DOHH2 (cell line): ENCODE measurements around the gene RTL5.

Source experiments
- H3F3A ChIP-seq: fragments of 200-600 bp; sonication (generic), shearing (Covaris generic); 2 replicates; pipeline ENCODE4 v1.6.0; 2016; ENCODE audit warnings: antibody characterized with exemption, mild to moderate bottlenecking; ENCODE audit not compliant: control insufficient read depth, insufficient read depth
- H3K27ac ChIP-seq: fragments of 200-600 bp; sonication (generic); 2 replicates; pipeline ENCODE4 v1.5.1; 2014; ENCODE audit warnings: low read depth, mild to moderate bottlenecking, low read length, moderate library complexity
- H3K27me3 ChIP-seq: fragments of 200-600 bp; sonication (generic); 2 replicates; pipeline ENCODE4 v1.6.1; 2014; ENCODE audit warnings: mild to moderate bottlenecking, low read length, mixed read lengths; ENCODE audit not compliant: control insufficient read depth
- H3K36me3 ChIP-seq: fragments of 200-600 bp; sonication (generic); 2 replicates; pipeline ENCODE4 v1.6.1; 2014; ENCODE audit warnings: mild to moderate bottlenecking, low read length, moderate library complexity, mixed read lengths; ENCODE audit not compliant: control insufficient read depth
- H3K4me1 ChIP-seq: fragments of 200-600 bp; sonication (generic); 2 replicates; pipeline ENCODE4 v1.6.1; 2014; ENCODE audit warnings: mild to moderate bottlenecking, low read length, mixed read lengths; ENCODE audit not compliant: control insufficient read depth
- H3K4me2 ChIP-seq: fragments of 200-600 bp; sonication (generic); 2 replicates; pipeline ENCODE4 v1.6.0; 2014; ENCODE audit warnings: mild to moderate bottlenecking, low read length, moderate library complexity
- H3K4me3 ChIP-seq: fragments of 200-600 bp; sonication (generic); 2 replicates; pipeline ENCODE4 v1.5.1; 2014; ENCODE audit warnings: mild to moderate bottlenecking, low read length, mixed read lengths
- H3K79me2 ChIP-seq: fragments of 200-600 bp; sonication (generic); 2 replicates; pipeline ENCODE4 v1.6.1; 2014; ENCODE audit warnings: mild to moderate bottlenecking, low read length, mixed read lengths; ENCODE audit not compliant: control insufficient read depth
- H3K9me2 ChIP-seq: fragments of 200-600 bp; sonication (generic); replicated peaks from 2 replicates; pipeline ENCODE4 v1.6.1; 2014; ENCODE audit warnings: mild to moderate bottlenecking, low read length, mixed read lengths; ENCODE audit not compliant: control insufficient read depth
- H3K9me3 ChIP-seq: fragments of 200-600 bp; sonication (generic); 2 replicates; pipeline ENCODE4 v1.6.1; 2014; ENCODE audit warnings: antibody characterized with exemption, low read length, mixed read lengths; ENCODE audit not compliant: control insufficient read depth, insufficient read depth
- H4K20me1 ChIP-seq: fragments of 200-600 bp; sonication (generic); 2 replicates; pipeline ENCODE4 v1.6.0; 2014; ENCODE audit warnings: low read depth, mild to moderate bottlenecking, antibody characterized with exemption, low read length, moderate library complexity; ENCODE audit not compliant: control insufficient read depth, insufficient read depth
- EZH2phosphoT487 ChIP-seq: fragments of 200-600 bp; sonication (generic); IDR thresholded peaks from 2 replicates; pipeline ENCODE4 v1.6.1; 2017; ENCODE audit warnings: borderline replicate concordance, mild to moderate bottlenecking, antibody characterized with exemption, low read length, moderate library complexity, mixed read lengths
- TF ChIP-seq, protein P1 (sequence below): fragments of 200-600 bp; sonication (generic); IDR thresholded peaks from one replicate; pipeline ENCODE4 v1.5.1; 2014; ENCODE audit warnings: antibody characterized with exemption, mild to moderate bottlenecking, low read depth, low read length; ENCODE audit not compliant: poor library complexity, severe bottlenecking

RTL5 gene

DNA sequence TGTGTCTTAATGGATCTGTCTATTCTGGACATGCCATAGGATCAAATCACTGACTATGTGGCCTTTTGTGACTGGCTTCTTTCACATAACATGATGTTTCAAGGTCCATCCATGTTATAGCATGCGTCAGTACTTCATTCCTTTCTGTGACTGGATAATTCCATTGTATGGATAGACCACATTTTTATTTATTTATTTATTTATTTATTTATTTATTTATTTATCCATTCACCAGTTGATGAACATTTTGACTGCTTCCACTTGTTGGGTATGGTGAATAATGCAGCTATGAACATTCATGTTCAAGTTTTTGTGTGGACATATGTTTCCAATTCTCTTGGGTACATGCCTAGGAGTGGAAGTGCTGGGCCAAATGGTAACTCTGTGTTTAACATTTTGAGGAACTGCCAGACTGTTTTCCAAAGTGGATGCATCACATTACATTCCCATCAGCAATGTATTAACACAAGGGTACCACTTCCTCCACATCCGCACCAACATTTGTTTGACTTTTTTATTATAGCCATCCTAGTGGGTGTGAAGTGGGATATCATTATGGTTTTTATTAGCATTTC is 14.0 kb downstream of the RTL5 start:
- H3K9me3 ChIP-seq, result no peaks in the 10 kb centered on the region
- no peaks in the 10 kb centered on the region for H3K27me3 ChIP-seq
- no peak overlapping the region for H3K4me3 ChIP-seq
- TF ChIP-seq, protein P1, sequence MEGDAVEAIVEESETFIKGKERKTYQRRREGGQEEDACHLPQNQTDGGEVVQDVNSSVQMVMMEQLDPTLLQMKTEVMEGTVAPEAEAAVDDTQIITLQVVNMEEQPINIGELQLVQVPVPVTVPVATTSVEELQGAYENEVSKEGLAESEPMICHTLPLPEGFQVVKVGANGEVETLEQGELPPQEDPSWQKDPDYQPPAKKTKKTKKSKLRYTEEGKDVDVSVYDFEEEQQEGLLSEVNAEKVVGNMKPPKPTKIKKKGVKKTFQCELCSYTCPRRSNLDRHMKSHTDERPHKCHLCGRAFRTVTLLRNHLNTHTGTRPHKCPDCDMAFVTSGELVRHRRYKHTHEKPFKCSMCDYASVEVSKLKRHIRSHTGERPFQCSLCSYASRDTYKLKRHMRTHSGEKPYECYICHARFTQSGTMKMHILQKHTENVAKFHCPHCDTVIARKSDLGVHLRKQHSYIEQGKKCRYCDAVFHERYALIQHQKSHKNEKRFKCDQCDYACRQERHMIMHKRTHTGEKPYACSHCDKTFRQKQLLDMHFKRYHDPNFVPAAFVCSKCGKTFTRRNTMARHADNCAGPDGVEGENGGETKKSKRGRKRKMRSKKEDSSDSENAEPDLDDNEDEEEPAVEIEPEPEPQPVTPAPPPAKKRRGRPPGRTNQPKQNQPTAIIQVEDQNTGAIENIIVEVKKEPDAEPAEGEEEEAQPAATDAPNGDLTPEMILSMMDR, result no peak
- no peak for TF ChIP-seq EZH2phosphoT487
- H3F3A ChIP-seq, result no peaks in the 10 kb centered on the region
- no peak overlapping the region for H3K4me2 ChIP-seq
- H3K36me3 ChIP-seq, result no peaks in the 10 kb centered on the region
- no peaks in the 10 kb centered on the region for H3K4me1 ChIP-seq
- H3K9me2 ChIP-seq, result no peaks in the 10 kb centered on the region
- no peaks in the 10 kb centered on the region for H3K79me2 ChIP-seq
- H4K20me1 ChIP-seq, result no peaks in the 10 kb centered on the region
- H3K27ac ChIP-seq, result no peak overlapping the region

DNA sequence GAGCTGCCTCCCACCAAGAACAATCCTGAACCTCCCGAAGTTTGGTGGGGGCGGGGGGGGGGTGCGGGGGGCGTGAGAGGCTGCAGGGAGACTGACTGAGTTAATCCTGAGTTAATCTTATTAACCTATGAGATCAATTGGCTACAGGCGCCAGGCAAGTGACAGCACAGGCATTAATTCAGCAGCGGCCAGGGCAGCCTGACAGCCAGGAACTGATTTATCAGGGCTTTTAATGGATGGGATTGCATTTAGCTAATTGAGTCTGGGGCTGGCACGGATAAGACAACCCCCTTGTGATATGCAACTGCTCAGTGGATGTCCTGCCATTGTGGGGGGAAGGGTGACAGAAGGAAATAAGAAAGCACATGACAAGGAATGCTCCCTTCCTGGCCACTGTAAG is 16.3 kb downstream of the RTL5 start:
- Histone ChIP-seq H3K27ac (no peak overlapping the region), H3K9me2 (no peaks in the 10 kb centered on the region), H3K4me1 (no peaks in the 10 kb centered on the region), H3K4me3 (no peak overlapping the region), H3K4me2 (no peak overlapping the region), H3K27me3 (no peaks in the 10 kb centered on the region), H3K36me3 (no peaks in the 10 kb centered on the region), H3F3A (no peaks in the 10 kb centered on the region), H4K20me1 (no peaks in the 10 kb centered on the region), H3K9me3 (no peaks in the 10 kb centered on the region), H3K79me2 (no peaks in the 10 kb centered on the region)
- no peak for TF ChIP-seq EZH2phosphoT487
- TF ChIP-seq, protein P1, result no peak

DNA sequence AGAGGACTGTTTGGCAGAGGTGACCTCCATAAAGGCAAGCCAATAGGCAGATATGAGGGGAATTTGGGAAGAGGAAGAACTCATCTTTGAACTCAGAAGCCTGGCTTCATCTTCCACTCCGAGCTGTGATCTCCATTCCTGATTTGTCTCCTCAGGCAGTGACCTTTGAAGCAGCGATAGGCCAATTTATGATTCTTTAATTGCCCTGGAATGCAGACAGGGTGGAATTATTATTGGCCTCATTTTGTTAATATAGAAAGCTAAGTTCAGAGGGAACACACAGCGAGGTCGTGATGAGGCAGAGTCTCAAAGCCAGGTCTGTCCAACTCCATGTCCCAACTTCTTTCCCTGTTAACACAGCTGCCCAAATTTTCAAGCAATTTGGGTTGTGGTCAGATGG is 16.9 kb downstream of the RTL5 start:
- no peaks in the 10 kb centered on the region for H3K27me3 ChIP-seq
- no peaks in the 10 kb centered on the region for H3F3A ChIP-seq
- no peaks in the 10 kb centered on the region for H3K9me2 ChIP-seq

More for the DNA sequence above, 16.9 kb downstream of the RTL5 start:
- no peaks in the 10 kb centered on the region for H3K79me2 ChIP-seq
- no peaks in the 10 kb centered on the region for H4K20me1 ChIP-seq
- H3K4me2 ChIP-seq, result no peak overlapping the region
- no peak for TF ChIP-seq EZH2phosphoT487
- TF ChIP-seq, protein P1, result no peak
- no peak overlapping the region for H3K4me3 ChIP-seq
- no peaks in the 10 kb centered on the region for H3K9me3 ChIP-seq
- H3K4me1 ChIP-seq, result no peaks in the 10 kb centered on the region
- no peak overlapping the region for H3K27ac ChIP-seq
- no peaks in the 10 kb centered on the region for H3K36me3 ChIP-seq
